Measurements from ENCODE around the gene TMEM120A. TPM values are rescaled to one million over a fixed set of nuclear protein-coding genes. Genes with fewer than 3 reads are reported as not detected.

Gene TMEM120A
- polyA plus RNA-seq, 1 experiment: 75.2 TPM

DNA sequence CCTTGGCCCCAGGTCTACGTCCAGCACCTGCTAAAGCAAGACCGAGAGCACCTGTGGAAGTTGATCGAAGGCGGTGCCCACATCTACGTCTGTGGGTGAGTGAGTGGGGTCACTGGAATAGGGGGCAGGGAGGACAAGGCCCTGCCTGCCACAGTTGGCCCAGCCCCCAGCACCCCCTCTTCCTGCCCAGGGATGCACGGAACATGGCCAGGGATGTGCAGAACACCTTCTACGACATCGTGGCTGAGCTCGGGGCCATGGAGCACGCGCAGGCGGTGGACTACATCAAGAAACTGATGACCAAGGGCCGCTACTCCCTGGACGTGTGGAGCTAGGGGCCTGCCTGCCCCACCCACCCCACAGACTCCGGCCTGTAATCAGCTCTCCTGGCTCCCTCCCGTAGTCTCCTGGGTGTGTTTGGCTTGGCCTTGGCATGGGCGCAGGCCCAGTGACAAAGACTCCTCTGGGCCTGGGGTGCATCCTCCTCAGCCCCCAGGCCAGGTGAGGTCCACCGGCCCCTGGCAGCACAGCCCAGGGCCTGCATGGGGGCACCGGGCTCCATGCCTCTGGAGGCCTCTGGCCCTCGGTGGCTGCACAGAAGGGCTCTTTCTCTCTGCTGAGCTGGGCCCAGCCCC is 8.1 kb downstream of the TMEM120A start:
- no peak for TF ChIP-seq CTCF (IDR thresholded peaks at IDR 0.05; ENCODE audit: insufficient read depth, low read depth, low read length)
- peaks cover 41% of the 10 kb centered on the region for H3K36me3 ChIP-seq (ENCODE audit: control insufficient read depth, insufficient read depth, low read length)
- DNase-seq (ENCODE audit: low read depth): no peak
- no peaks in the 10 kb centered on the region for H3K27me3 ChIP-seq (ENCODE audit: control insufficient read depth, insufficient read depth, low read length)
- ChIA-PET CTCF (no interaction called here), POLR2A (no interaction called here)
- no peak overlapping the region for H3K4me3 ChIP-seq (ENCODE audit: low read depth, low read length)

DNA sequence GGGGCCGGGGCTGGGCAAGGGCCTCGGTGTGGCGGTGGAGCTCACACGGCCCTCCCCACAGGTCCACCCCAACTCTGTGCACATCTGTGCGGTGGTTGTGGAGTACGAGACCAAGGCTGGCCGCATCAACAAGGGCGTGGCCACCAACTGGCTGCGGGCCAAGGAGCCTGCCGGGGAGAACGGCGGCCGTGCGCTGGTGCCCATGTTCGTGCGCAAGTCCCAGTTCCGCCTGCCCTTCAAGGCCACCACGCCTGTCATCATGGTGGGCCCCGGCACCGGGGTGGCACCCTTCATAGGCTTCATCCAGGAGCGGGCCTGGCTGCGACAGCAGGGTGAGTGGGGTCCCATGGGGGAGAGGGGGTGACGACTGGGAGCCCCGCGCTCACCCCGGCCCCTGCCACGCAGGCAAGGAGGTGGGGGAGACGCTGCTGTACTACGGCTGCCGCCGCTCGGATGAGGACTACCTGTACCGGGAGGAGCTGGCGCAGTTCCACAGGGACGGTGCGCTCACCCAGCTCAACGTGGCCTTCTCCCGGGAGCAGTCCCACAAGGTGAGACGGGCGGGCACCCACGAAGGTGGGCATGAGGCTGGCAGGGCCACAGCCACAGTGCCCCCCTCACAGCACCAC is 8.8 kb downstream of the TMEM120A start:
- Histone ChIP-seq H3K36me3 (ENCODE audit: control insufficient read depth, insufficient read depth, low read length) (peaks cover 45% of the 10 kb centered on the region), H3K27me3 (ENCODE audit: control insufficient read depth, insufficient read depth, low read length) (no peaks in the 10 kb centered on the region), H3K4me3 (ENCODE audit: low read depth, low read length) (no peak overlapping the region)
- no peak for DNase-seq (ENCODE audit: low read depth)
- POLR2A ChIA-PET: no interaction called here
- CTCF ChIA-PET: no interaction called here
- no peak for TF ChIP-seq CTCF (IDR thresholded peaks at IDR 0.05; ENCODE audit: insufficient read depth, low read depth, low read length)

DNA sequence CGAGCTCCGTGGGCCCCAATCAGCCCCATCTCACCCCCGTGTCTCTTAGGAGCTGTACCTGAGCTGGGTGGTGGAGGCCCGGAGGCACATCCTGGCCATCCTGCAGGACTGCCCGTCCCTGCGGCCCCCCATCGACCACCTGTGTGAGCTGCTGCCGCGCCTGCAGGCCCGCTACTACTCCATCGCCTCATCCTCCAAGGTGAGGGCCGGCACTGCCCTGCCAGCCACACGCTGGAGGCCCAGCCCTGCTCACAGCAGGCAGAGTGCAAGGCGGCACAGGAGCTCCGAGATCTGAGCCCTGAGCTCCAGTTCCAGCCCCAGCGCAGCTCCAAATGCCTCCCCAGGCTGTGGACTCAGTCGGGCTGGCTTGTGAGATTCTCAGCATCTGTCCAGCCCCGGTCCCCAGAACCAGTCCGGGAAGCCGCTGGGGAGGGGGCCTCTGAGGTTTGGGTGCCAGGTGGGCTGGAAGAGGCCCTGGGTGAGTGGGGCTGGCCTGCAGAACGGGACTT is 9.3 kb downstream of the TMEM120A start:
- no peaks in the 10 kb centered on the region for H3K27me3 ChIP-seq (ENCODE audit: control insufficient read depth, insufficient read depth, low read length)
- ChIA-PET CTCF (interaction anchor here (0.5 kb wide), 1 partner anchor 18 kb away, joined by 3 read pairs; no protein-coding TSS in a partner anchor), POLR2A (no interaction called here)
- TF ChIP-seq CTCF (IDR thresholded peaks at IDR 0.05; ENCODE audit: insufficient read depth, low read depth, low read length): no peak
- H3K4me3 ChIP-seq (ENCODE audit: low read depth, low read length): no peak overlapping the region
- H3K36me3 ChIP-seq (ENCODE audit: control insufficient read depth, insufficient read depth, low read length): peaks cover 47% of the 10 kb centered on the region
- no peak for DNase-seq (ENCODE audit: low read depth)

DNA sequence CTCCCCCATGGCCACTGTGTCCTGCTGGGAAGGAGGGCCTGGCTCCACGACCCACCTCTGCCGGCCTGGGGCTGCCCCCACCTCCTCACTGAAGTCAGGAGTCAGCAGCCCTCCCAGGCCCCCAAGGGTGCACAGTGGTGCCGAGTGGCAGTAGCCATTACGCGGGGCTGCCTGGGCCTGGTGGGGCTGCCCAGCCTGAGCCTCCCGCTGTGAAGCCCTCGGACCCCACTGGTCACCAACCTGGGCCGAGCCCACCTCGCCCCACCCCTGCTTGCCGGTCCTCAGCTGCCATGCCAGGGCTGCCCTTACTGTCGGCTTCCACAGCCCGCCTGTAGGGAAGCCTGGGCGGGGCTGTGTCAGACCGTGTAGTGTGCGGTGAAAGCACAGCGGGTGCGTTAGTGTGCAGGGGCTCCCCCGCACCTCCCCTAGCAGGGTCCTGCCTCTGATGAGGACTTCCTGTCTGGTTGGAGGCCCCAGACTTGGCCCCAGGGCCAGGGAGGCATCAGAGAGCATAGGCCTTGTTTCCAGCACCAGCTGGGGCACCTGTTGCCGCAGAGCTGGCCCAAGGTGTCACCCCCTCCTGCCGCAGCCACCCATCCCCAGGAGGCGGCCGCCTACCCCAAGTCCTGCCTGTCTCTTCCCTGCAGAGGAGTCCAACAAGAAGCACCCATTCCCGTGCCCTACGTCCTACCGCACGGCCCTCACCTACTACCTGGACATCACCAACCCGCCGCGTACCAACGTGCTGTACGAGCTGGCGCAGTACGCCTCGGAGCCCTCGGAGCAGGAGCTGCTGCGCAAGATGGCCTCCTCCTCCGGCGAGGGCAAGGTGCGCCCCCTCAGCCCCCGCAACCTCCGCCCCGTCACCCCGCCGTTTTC is 10.0 kb downstream of the TMEM120A start:
- Histone ChIP-seq H3K36me3 (ENCODE audit: control insufficient read depth, insufficient read depth, low read length) (peaks cover 49% of the 10 kb centered on the region), H3K4me3 (ENCODE audit: low read depth, low read length) (no peak overlapping the region), H3K27me3 (ENCODE audit: control insufficient read depth, insufficient read depth, low read length) (no peaks in the 10 kb centered on the region)
- no peak for DNase-seq (ENCODE audit: low read depth)
- ChIA-PET CTCF (interaction anchor here (0.5 kb wide), 1 partner anchor 17 kb away, joined by 3 read pairs; no protein-coding TSS in a partner anchor), POLR2A (no interaction called here)
- TF ChIP-seq CTCF (IDR thresholded peaks at IDR 0.05; ENCODE audit: insufficient read depth, low read depth, low read length): no peak
